RWPE1 (cell line): ENCODE data around the gene MRPL18.
"Not testable (repeated sequence)": the region's sequence is repeated elsewhere in the genome, so short reads cannot be mapped to it uniquely, and the experiment has no call there.

Experiments
- CTCF ChIA-PET: fragments of 350-600 bp; sonication (Branson Sonifier 250); formaldehyde crosslinking; extraction: SDS; loops from one replicate; lab custom pipeline; 2021; lab: Yijun Ruan, JAX
- POLR2A ChIA-PET: fragments of 400-600 bp; formaldehyde crosslinking; extraction: SDS; loops from one replicate; lab custom pipeline; 2020; ENCODE audit warnings: antibody characterized with exemption; ENCODE audit not compliant: low non-redundant PET; lab: Yijun Ruan, JAX
- DNase-seq: peaks from one replicate; pipeline ENCODE4 v3.0.0; 2012; ENCODE audit warnings: low spot score
- H3K27ac ChIP-seq: fragments of 450-650 bp; 2 replicates; pipeline ENCODE4 v1.5.1; 2017
- TF ChIP-seq, protein P1 (sequence below): fragments of 450-650 bp; conservative IDR thresholded peaks from 2 replicates; pipeline ENCODE4 v1.5.1; 2017; ENCODE audit warnings: low read depth, mild to moderate bottlenecking

MRPL18 gene

DNA sequence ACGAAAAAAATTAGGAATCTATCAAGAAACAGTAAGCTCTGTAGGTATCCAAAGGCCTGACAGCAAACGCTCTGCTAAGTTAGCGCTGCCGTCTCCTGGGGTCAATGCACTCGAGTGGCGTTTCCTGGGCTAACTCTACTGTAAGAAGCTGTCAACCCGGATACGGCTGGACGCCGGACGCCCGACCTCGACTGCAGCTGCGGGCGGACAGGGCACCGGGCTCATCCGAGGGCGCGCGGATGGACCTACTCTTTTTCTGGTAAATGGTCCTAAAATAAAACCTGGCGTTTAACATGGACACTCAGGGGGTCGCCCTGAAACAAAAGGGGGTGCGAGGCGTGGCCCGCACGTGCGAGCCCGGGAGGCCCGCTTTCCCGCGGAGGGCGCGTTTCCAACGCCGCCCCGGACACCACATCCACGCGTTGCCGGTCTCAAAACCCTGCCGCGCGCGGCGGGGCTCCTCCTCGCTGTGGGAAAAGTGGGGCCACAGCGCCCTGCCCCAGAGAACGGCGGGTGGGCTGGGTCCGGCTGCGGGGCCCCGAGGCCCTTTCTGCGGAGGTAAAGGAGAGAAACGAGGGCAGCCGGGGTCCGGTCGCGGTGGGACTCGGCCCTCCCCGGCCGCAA is 1.4 kb upstream of the MRPL18 start:
- POLR2A ChIA-PET, result interaction anchor here (1.5 to 1.6 kb wide), 2 partner anchors 27 to 62 kb away, joined by 5 to 8 read pairs; partner anchors contain the start of genes ACAT2 and WTAP
- DNase-seq, result peak; percentile 46

DNA sequence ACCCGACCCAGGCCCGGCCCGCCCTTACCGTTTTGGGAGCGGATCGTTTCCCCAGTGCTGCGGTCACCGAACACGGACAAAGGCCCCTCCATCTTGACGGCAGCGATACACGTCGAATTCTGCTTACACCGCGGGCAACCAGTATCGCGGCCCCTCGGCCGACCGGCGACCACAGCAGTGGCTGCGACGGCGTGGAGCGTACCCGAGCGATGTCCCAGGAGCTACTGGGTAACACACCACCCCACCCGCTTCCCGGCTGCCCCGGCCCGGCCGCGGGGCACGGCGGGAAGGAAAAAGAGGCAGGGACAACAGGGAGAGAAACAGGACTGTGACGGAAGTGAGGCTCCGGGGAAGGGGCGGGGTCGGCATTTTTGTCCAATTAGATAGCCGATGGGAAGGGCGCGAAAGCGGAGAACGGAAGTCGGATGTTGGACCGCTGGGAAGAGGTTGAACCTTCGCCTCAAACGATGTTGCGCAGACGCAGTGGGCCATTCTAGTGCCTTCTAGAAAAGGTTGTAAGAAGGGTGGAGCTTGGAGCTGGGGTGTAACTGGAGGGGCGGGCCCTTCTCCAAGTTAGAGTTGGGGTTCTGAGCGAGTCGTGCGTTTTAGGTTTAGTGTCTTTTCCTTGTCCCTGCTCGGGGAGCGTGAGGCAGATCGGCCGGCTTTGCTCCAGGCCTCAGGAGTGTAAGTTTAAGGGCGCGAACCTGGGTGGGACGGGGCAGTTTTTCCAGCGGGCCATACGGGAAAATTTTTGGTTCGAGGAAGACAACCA is 704 bp upstream of the MRPL18 start, which contains the start of gene TCP1:
TSS of gene TCP1 (minus strand) at position 226 of the 772 bp plus-strand sequence. CDS start at position 92, 134 bp downstream.
- ChIA-PET POLR2A (interaction anchor here (0.7 to 1.6 kb wide), 4 partner anchors 10 to 63 kb away, joined by 3 to 9 read pairs (median 6); partner anchors contain the start of genes ACAT2, PNLDC1 and WTAP), CTCF (no interaction called here)
- peak; percentile 97 for DNase-seq
- H3K27ac ChIP-seq, result peak within 1 kb of the TSS; percentile 95
- TF ChIP-seq, protein P1, sequence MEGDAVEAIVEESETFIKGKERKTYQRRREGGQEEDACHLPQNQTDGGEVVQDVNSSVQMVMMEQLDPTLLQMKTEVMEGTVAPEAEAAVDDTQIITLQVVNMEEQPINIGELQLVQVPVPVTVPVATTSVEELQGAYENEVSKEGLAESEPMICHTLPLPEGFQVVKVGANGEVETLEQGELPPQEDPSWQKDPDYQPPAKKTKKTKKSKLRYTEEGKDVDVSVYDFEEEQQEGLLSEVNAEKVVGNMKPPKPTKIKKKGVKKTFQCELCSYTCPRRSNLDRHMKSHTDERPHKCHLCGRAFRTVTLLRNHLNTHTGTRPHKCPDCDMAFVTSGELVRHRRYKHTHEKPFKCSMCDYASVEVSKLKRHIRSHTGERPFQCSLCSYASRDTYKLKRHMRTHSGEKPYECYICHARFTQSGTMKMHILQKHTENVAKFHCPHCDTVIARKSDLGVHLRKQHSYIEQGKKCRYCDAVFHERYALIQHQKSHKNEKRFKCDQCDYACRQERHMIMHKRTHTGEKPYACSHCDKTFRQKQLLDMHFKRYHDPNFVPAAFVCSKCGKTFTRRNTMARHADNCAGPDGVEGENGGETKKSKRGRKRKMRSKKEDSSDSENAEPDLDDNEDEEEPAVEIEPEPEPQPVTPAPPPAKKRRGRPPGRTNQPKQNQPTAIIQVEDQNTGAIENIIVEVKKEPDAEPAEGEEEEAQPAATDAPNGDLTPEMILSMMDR, result no peak

More for the DNA sequence above, 1.4 kb upstream of the MRPL18 start:
- CTCF ChIA-PET, result interaction anchor here (0.6 kb wide), 1 partner anchor 27 kb away, joined by 4 read pairs; the partner anchor contains the start of gene ACAT2
- TF ChIP-seq, protein P1, result no peak
- peak overlapping the region; percentile 95 for H3K27ac ChIP-seq

DNA sequence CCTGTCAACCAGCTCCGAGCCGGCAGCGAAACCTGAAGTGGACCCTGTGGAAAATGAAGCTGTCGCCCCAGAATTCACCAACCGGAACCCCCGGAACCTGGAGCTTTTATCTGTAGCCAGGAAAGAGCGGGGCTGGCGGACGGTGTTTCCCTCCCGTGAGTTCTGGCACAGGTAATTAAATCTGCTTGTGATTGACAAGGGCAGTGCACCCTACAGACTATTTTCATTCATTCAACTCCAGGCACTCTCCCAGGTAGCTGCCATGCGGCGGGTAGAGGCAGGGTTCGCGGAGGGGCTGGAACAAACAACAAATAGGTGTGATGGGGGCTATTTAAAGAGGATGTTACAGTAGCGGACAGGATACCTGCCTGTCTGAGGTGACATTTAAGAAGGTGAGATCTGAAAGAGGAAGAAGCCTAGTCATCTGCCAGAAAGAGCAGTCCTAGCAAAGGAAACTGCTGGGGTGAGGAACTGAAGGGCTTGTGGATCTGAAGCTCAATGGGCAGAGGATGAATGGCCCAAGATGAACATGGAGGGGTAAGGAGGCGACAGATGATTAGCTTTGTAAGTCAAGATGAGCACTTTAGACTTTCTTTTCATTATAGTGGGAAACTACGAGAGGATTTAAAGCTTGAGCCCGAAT is 810 bp downstream of the MRPL18 start:
- CTCF ChIA-PET, result interaction anchor here (0.6 kb wide), 1 partner anchor 71 kb away, joined by 8 read pairs; no protein-coding TSS in a partner anchor
- TF ChIP-seq, protein P1, result no peak

DNA sequence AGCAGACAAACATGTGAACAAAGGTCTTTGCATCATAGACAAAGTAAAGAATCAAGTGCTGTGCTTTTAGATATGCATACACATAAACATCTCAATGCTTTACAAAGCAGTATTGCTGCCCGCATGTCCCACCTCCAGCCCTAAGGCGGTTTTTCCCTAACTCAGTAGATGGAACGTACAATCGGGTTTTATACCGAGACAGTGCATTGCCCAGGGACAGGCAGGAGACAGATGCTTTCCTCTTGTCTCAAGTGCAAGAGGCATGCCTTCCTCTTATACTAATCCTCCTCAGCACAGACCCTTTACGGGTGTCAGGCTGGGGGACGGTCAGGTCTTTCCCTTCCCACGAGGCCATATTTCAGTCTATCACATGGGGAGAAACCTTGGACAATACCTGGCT is 4.7 kb downstream of the MRPL18 start:
- DNase-seq, POLR2A ChIA-PET, H3K27ac ChIP-seq, CTCF ChIA-PET: not testable (repeated sequence)

More for the DNA sequence above, 810 bp downstream of the MRPL18 start:
- peak overlapping the region; percentile 95 for H3K27ac ChIP-seq
- POLR2A ChIA-PET, result interaction anchor here (0.8 to 1.6 kb wide), 2 partner anchors 9 to 71 kb away, joined by 3 to 9 read pairs; partner anchors contain the start of gene PNLDC1
- DNase-seq, result peak; percentile 19

DNA sequence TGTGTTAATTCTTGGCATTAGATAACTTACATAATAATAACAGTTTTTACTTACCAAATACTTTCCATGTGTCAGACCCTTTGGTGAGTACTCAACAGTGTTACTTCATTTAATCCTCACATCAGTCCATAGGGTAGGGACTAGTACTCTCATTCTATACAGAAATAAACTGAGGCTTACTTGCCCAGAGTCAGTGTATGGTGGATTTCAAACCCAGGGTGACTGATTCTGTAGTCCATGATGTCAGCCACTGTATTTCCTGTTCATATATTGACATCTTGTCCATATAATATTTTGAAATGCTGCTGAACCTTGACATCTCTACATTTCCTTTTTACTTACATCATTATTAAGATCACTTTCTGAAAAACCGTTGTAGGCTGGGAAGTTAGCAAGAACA is 7.3 kb downstream of the MRPL18 start:
- POLR2A ChIA-PET, result no interaction called here
- TF ChIP-seq, protein P1, result no peak
- no peak for DNase-seq
- CTCF ChIA-PET, result no interaction called here
- H3K27ac ChIP-seq, result no peak overlapping the region

DNA sequence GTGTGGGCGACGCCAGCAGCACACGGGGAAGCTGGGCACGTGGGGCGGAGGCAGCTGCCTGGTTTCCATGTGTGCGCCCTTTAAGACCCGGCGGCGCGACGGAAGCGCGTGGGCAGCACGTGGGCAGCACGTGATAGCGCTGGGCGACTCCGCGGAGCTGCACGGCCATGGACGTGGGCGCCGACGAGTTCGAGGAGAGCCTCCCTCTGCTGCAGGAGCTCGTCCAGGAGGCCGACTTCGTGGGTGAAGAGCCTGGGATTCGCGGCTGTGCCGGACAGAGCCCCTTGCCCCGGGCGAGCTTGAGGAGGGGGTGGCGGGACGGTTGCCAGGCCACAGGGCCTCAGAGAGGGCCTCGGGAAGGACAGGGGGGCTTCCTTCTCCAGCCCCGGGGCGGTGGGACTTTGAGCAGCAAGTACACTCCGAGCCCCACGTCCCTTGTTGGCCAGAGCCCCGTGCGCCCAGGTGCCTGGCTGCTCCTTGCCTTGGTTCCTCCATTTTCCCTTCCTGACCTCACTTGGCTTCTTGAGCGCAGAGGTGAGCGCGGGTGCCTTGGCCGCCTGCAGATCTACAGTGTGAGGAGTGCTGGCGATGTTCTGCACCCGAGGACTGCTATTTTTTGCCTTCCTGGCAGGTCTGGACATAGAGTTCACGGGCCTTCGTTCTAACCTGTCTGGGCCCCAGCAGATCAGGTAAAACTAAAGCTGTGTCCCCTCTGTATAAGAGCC is 10.0 kb downstream of the MRPL18 start, which contains the start of gene PNLDC1:
TSS of gene PNLDC1 (plus strand) at position 136 of the 725 bp plus-strand sequence. CDS start at position 168, 32 bp downstream.
- ChIA-PET POLR2A (interaction anchor here (0.6 to 1.1 kb wide), 2 partner anchors 10 to 1422 kb away, joined by 4 to 9 read pairs; partner anchors contain the start of gene MRPL18), CTCF (no interaction called here)
- TF ChIP-seq, protein P1, result no peak
- H3K27ac ChIP-seq, result peak within 1 kb of the TSS; percentile 70
- DNase-seq, result peak; percentile 29
